Thoracic aorta (tissue), 2 donors: ENCODE data around the gene PDE4B. TPM values are rescaled to one million over a fixed set of nuclear protein-coding genes. Genes with fewer than 3 reads are reported as not detected.
A peak's percentile ranks its signal among the peaks of the same experiment; 100 is the strongest.

Experiments
- ATAC-seq: fragments of 150-250 bp; one replicate; pipeline ENCODE4 v1.8.0; 2017; ENCODE audit warnings: low read depth; ENCODE audit not compliant: insufficient number of reproducible peaks, low FRiP score
- DNase-seq: peaks from one replicate; pipeline ENCODE4 v3.0.0-alpha.2; 2020; ENCODE audit warnings: low spot score
- H3K27ac ChIP-seq, 2 donors: fragments of 200-600 bp; sonication (generic); 1 replicate in 1 of 2; 2 replicates in 1 of 2; pipeline ENCODE4 v1.5.1; 2016; ENCODE audit warnings: mild to moderate bottlenecking in 2 of 2, moderate library complexity in 2 of 2
- H3K27me3 ChIP-seq: fragments of 200-600 bp; sonication (generic); replicated peaks from 2 replicates; pipeline ENCODE4 v1.6.0; 2016; ENCODE audit warnings: mild to moderate bottlenecking; ENCODE audit not compliant: insufficient read depth
- H3K36me3 ChIP-seq: fragments of 200-600 bp; sonication (generic); one replicate; pipeline ENCODE4 v1.5.1; 2016
- H3K4me1 ChIP-seq, 2 donors: fragments of 200-600 bp; sonication (generic); 1 replicate in 1 of 2; 2 replicates in 1 of 2; pipeline versions ENCODE4 v1.5.1 to v1.6.0; 2016; ENCODE audit warnings: low read depth in 2 of 2, mild to moderate bottlenecking in 1 of 2; ENCODE audit not compliant: control insufficient read depth in 1 of 2
- H3K4me3 ChIP-seq: fragments of 200-600 bp; sonication (generic); 2 replicates; pipeline ENCODE4 v1.5.1; 2016; ENCODE audit warnings: mild to moderate bottlenecking
- H3K9me3 ChIP-seq: fragments of 200-600 bp; sonication (generic); 2 replicates; pipeline ENCODE4 v1.5.1; 2016
- CTCF ChIP-seq: fragments of 200-600 bp; sonication (generic); IDR thresholded peaks from one replicate; pipeline ENCODE4 v1.5.1; 2019; ENCODE audit warnings: antibody characterized with exemption
- total RNA-seq, 2 donors: library from RNA; depleted of rRNA; stranded (reverse); fragments of >200 nt; gene quantifications; one replicate each; pipeline versions ENCODE4 v1.1.0 to v1.2.3, GENCODE V29; 2016

The PDE4B gene
- total RNA-seq, 2 donors from 2014 or later = 29.0 to 42.4 TPM

- H3K27ac ChIP-seq = no peak overlapping the region
- no peaks in the 10 kb centered on the region for H3K4me1 ChIP-seq
- no peak overlapping the region for H3K4me3 ChIP-seq
- no peaks in the 10 kb centered on the region for H3K36me3 ChIP-seq
- ATAC-seq (no peak), DNase-seq (no peak)
- H3K27me3 ChIP-seq = no peaks in the 10 kb centered on the region
- no peak for TF ChIP-seq CTCF
- no peaks in the 10 kb centered on the region for H3K9me3 ChIP-seq
Measured at GRCh38 chr1:65942476-65942875, 149.8 kb downstream of the PDE4B start.

GRCh38 chr1:65946376-65946775 is 153.7 kb downstream of the PDE4B start:
- Histone ChIP-seq H3K36me3 (no peaks in the 10 kb centered on the region), H3K27me3 (no peaks in the 10 kb centered on the region), H3K4me3 (no peak overlapping the region), H3K27ac (no peak overlapping the region), H3K9me3 (no peaks in the 10 kb centered on the region), H3K4me1 (no peaks in the 10 kb centered on the region)
- peak; percentile 28 for ATAC-seq
- DNase-seq = no peak
- no peak for TF ChIP-seq CTCF

- Histone ChIP-seq H3K27me3 (no peaks in the 10 kb centered on the region), H3K4me1 (no peaks in the 10 kb centered on the region), H3K36me3 (no peaks in the 10 kb centered on the region), H3K27ac (no peak overlapping the region), H3K4me3 (no peak overlapping the region), H3K9me3 (no peaks in the 10 kb centered on the region)
- TF ChIP-seq CTCF = no peak
- DNase-seq (no peak), ATAC-seq (no peak)
Measured at GRCh38 chr1:65946960-65947359, 154.3 kb downstream of the PDE4B start.

- Histone ChIP-seq H3K9me3 (no peaks in the 10 kb centered on the region), H3K27ac (no peak overlapping the region), H3K36me3 (no peaks in the 10 kb centered on the region), H3K4me3 (no peak overlapping the region), H3K4me1 (no peaks in the 10 kb centered on the region), H3K27me3 (no peaks in the 10 kb centered on the region)
- ATAC-seq = no peak
- TF ChIP-seq CTCF = no peak
- no peak for DNase-seq
Measured at GRCh38 chr1:65948609-65949229, 156.0 kb downstream of the PDE4B start.

GRCh38 chr1:65949230-65949626 is 156.5 kb downstream of the PDE4B start:
- Histone ChIP-seq H3K4me1 (no peaks in the 10 kb centered on the region), H3K27ac (no peak overlapping the region), H3K4me3 (no peak overlapping the region), H3K9me3 (no peaks in the 10 kb centered on the region), H3K36me3 (no peaks in the 10 kb centered on the region), H3K27me3 (no peaks in the 10 kb centered on the region)
- no peak for DNase-seq
- no peak for TF ChIP-seq CTCF
- ATAC-seq = no peak
